HG03045 (cell line): ENCODE measurements around the gene RAB40A.
"Not testable (repeated sequence)": the region's sequence is repeated elsewhere in the genome, so short reads cannot be mapped to it uniquely, and the experiment has no call there.

ENCODE experiments used
- ATAC-seq: cut with Tn5 transposase; IDR thresholded peaks from one replicate; pipeline ENCODE4 v1.9.1; 2021; ENCODE audit warnings: mild to moderate bottlenecking, moderate library complexity; ENCODE audit not compliant: unreplicated experiment

RAB40A gene

GRCh38 chrX:103524747-103525146 is 5.5 kb upstream of the RAB40A start:
- ATAC-seq = no peak

- ATAC-seq = no peak
Observed at GRCh38 chrX:103523605-103524004, 4.3 kb upstream of the RAB40A start.

GRCh38 chrX:103520386-103520785 is 1.1 kb upstream of the RAB40A start:
- no peak for ATAC-seq

GRCh38 chrX:103518571-103518970 is 718 bp downstream of the RAB40A start:
- ATAC-seq = no peak

GRCh38 chrX:103517246-103517645 is 2.0 kb downstream of the RAB40A start:
- no peak for ATAC-seq

GRCh38 chrX:103513476-103514108 is 5.7 kb downstream of the RAB40A start:
- ATAC-seq = no peak

- no peak for ATAC-seq
Observed at GRCh38 chrX:103513067-103513466, 6.2 kb downstream of the RAB40A start.

- no peak for ATAC-seq
Observed at GRCh38 chrX:103510031-103510430, 9.3 kb downstream of the RAB40A start.

GRCh38 chrX:103503853-103504207 is 15.5 kb downstream of the RAB40A start:
- ATAC-seq = no peak

GRCh38 chrX:103503163-103503852 is 16.0 kb downstream of the RAB40A start:
- no peak for ATAC-seq

GRCh38 chrX:103498786-103499185 is 20.5 kb downstream of the RAB40A start:
- ATAC-seq = no peak

- ATAC-seq = no peak
Observed at GRCh38 chrX:103495786-103496185, 23.5 kb downstream of the RAB40A start.

GRCh38 chrX:103493578-103493977 is 25.7 kb downstream of the RAB40A start:
- ATAC-seq = not testable (repeated sequence)

GRCh38 chrX:103489733-103490132 is 29.6 kb downstream of the RAB40A start:
- ATAC-seq = not testable (repeated sequence)

GRCh38 chrX:103488794-103489193 is 30.5 kb downstream of the RAB40A start:
- ATAC-seq = no peak

GRCh38 chrX:103488332-103488731 is 31.0 kb downstream of the RAB40A start:
- no peak for ATAC-seq

GRCh38 chrX:103483720-103484119 is 35.6 kb downstream of the RAB40A start:
- no peak for ATAC-seq

GRCh38 chrX:103480526-103480925 is 38.8 kb downstream of the RAB40A start:
- ATAC-seq = no peak

GRCh38 chrX:103477496-103477895 is 41.8 kb downstream of the RAB40A start:
- no peak for ATAC-seq

GRCh38 chrX:103475381-103475780 is 43.9 kb downstream of the RAB40A start:
- no peak for ATAC-seq

GRCh38 chrX:103469977-103470376 is 49.3 kb downstream of the RAB40A start:
- not testable (repeated sequence) for ATAC-seq

- ATAC-seq = no peak
Observed at GRCh38 chrX:103467887-103468286, 51.4 kb downstream of the RAB40A start.

- no peak for ATAC-seq
Observed at GRCh38 chrX:103467156-103467555, 52.1 kb downstream of the RAB40A start.
